GM12891 (cell line): ENCODE data around the gene SKI.
A peak's percentile ranks its signal among the peaks of the same experiment; 100 is the strongest.

Source experiments
- DNase-seq: peaks from one replicate; pipeline ENCODE4 v3.0.0; 2011; ENCODE audit warnings: low spot score; ENCODE audit not compliant: insufficient read length
- FAIRE-seq: peaks from 2 replicates; lab custom pipeline; 2011; peaks lifted over from hg19 to GRCh38; lab: Jason Lieb, UNC
- PAX5 ChIP-seq: IDR thresholded peaks from 2 replicates; pipeline ENCODE4 v1.6.1; 2011; ENCODE audit warnings: low read length, moderate library complexity, mild to moderate bottlenecking; ENCODE audit not compliant: insufficient read depth, severe bottlenecking
- POLR2A ChIP-seq: IDR thresholded peaks from 2 replicates; pipeline ENCODE4 v1.6.1; 2011; ENCODE audit warnings: low read depth, low read length, control low read depth
- POLR2AphosphoS5 ChIP-seq: IDR thresholded peaks from 2 replicates; pipeline ENCODE4 v1.6.1; 2011; ENCODE audit warnings: low read depth, low read length, control low read depth
- POU2F2 ChIP-seq: IDR thresholded peaks from 2 replicates; pipeline ENCODE4 v1.6.1; 2011; ENCODE audit warnings: low read depth, mild to moderate bottlenecking, control low read depth, low read length, moderate library complexity
- SPI1 ChIP-seq: IDR thresholded peaks from 2 replicates; pipeline ENCODE4 v1.6.1; 2011; ENCODE audit warnings: low read depth, low read length, control low read depth
- TAF1 ChIP-seq: IDR thresholded peaks from 2 replicates; pipeline ENCODE4 v1.6.1; 2011; ENCODE audit warnings: low read depth, low read length, control low read depth

Gene SKI

GRCh38 chr1:2202008-2202575, 26.0 kb upstream of the SKI start:
- FAIRE-seq (no peak), DNase-seq (no peak)
- TF ChIP-seq POLR2AphosphoS5 (no peak), SPI1 (no peak), PAX5 (no peak), POLR2A (no peak), TAF1 (no peak), POU2F2 (no peak)

GRCh38 chr1:2202843-2203601, 25.1 kb upstream of the SKI start:
- FAIRE-seq (no peak), DNase-seq (no peak)

DNA sequence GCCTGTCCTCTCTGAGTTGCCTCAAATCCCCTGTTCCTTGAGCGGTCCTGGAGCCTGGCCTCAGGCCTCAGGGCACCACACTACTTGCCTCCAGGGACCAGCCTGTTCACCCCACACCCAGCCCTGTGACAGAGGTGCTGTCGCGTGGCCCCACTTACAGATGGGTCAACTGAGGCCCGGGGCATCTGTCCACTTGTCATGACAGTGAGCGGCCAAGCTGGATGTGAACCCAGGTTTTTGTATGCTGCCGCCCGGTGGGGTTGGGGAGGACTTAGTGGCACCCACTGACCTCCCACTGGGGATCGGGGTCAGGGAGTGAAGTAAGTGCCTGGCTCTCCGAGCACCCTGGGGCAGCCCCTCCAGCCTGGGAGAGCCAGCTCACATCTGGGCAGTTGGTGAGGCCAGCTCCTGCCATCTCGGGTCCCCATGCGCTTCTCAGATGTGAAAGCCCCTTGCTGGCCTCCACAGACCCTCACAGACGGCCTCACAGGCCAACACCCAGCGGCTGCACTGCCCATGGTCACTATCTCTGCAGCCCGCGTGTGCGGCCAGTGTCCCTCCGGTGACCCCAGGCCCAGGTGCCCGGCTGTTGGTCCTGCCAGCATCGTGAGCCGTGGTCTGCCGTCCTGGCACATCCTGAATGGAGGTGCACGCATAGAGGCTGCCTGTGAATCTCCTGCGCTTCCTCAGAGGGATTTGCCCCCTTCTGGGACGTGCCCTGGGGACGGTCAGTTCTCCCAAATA, 24.3 kb upstream of the SKI start:
- no peak for TF ChIP-seq SPI1
- TF ChIP-seq PAX5 = no peak
- no peak for TF ChIP-seq POLR2A
- no peak for TF ChIP-seq POLR2AphosphoS5
- no peak for TF ChIP-seq POU2F2
- no peak for TF ChIP-seq TAF1
- FAIRE-seq (no peak), DNase-seq (no peak)

More at GRCh38 chr1:2202843-2203601, 25.1 kb upstream of the SKI start:
- TF ChIP-seq POLR2A (no peak), POU2F2 (no peak), PAX5 (no peak), TAF1 (no peak), SPI1 (no peak), POLR2AphosphoS5 (no peak)

GRCh38 chr1:2204415-2205190, 23.5 kb upstream of the SKI start:
- FAIRE-seq (no peak), DNase-seq (peak; percentile 97)
- TF ChIP-seq TAF1 (no peak), SPI1 (0 out of 2 replicates have a peak, but pooled peaks have one; percentile 2), POLR2A (no peak)

GRCh38 chr1:2205191-2205952, 22.7 kb upstream of the SKI start:
- peak; percentile 88 for FAIRE-seq
- DNase-seq = no peak
- TF ChIP-seq POLR2A (no peak), POU2F2 (no peak), TAF1 (no peak), SPI1 (no peak), PAX5 (no peak), POLR2AphosphoS5 (no peak)

- no peak for DNase-seq
- no peak for FAIRE-seq
- no peak for TF ChIP-seq POU2F2
- TF ChIP-seq SPI1 = no peak
- TF ChIP-seq POLR2AphosphoS5 = no peak
- TF ChIP-seq POLR2A = no peak
- no peak for TF ChIP-seq TAF1
Measured at GRCh38 chr1:2206813-2207487, 21.2 kb upstream of the SKI start.

GRCh38 chr1:2208309-2209239, 19.5 kb upstream of the SKI start:
- no peak for FAIRE-seq
- TF ChIP-seq POLR2AphosphoS5 = no peak
- DNase-seq = no peak

- FAIRE-seq = no peak
- TF ChIP-seq POLR2AphosphoS5 (no peak), TAF1 (no peak), SPI1 (no peak), POLR2A (no peak), POU2F2 (no peak), PAX5 (no peak)
- DNase-seq = no peak
Measured at GRCh38 chr1:2209400-2210083, 18.6 kb upstream of the SKI start.
